ENCODE results near the gene LGALS4.

GRCh38 chr19:38786572-38787265 is 26.0 kb downstream of the LGALS4 start:
- no peak for TF ChIP-seq CTCF (conservative IDR thresholded peaks at IDR 0.05; ENCODE audit: low read length)
- no peak for TF ChIP-seq EZH2phosphoT487 (IDR thresholded peaks at IDR 0.05; ENCODE audit: borderline replicate concordance)
